HK-2 (cell line): ENCODE data around the gene WIPF2.
A peak's percentile ranks its signal among the peaks of the same experiment; 100 is the strongest.

Source experiments
- DNase-seq: peaks from one replicate; pipeline ENCODE4 v3.0.0-alpha.2; 2018; ENCODE audit not compliant: unreplicated experiment

Gene WIPF2

DNA sequence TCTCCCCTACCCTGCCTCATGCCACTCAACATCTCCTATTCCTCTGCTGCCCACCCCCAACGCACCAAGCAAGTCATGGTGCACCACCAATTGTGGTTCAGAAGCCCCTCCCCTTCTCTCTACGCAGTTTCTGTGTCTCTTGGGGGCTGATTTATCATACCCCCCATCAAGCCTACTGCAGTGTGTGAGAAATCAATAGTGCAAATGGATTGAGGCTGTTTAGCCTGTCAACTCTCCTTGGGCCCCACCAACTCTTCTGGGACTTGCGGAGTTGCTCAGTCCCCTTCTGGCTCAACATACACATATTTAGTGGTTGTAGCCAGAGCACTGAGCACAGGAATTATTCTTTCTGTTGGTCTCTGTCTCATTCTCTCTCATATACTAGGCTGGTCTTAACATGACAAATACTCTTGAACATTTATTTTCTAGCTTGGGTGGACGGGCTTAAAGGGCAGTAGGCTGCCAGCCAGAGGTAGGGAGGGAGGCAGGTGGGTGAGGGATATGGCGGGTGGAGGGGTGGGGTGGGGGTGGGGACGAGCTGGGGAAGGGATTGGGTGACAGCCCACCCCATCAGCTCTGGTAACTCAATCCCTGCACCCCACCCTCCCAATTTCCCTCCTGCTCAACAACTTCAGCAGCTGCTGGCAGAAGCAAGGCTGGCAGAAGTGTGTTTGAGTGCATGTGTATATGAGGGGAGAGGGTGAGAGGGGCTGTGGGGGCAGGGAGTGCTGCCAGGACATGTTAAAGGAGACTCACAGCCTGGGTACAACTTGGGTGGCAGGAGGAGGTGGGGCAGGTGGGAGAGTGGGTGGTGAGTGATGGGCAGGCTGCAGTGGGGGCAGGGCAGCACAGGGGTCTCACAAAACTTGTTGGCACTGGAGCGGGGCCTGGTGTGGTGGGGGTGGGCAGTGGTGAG, 94.8 kb downstream of the WIPF2 start:
- no peak for DNase-seq

DNA sequence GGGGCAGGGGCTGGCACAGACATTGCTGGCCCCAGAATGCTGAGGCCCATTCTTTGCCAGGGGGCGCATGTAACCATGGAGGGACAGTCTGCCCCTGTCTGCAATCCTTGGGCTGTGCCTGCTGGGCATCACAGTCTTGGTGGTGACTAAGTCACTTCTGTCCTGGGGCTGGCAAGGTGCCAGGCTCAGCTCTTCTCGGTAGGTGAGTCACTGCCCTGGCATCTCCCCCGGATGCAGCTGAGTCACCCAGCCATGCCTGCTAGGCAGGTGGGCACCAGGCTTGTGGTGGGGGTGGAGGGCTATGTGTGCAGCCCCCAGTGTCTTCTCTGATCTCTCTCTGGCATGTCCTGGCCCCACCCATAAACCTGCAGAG, 95.5 kb downstream of the WIPF2 start:
- DNase-seq, result peak; percentile 95

DNA sequence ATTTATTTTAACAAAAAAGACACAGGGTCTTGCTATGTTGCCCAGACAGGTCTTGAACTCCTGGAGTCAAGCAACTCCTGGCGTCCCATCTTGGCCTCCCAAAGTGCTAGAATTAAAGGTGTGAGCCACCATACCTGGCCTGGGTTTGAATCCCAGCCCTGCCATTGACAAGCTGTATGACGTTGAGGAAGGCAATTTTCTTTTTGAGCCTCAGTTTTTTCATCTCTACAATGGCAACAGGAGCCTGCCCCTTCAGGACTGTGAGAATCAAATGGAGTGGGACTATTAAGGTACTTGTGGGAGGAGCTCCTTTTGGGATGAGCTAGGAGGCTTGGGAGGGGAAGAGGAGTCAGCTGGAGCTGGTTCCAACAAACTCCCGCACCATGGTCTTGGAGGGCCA, 96.1 kb downstream of the WIPF2 start:
- no peak for DNase-seq

DNA sequence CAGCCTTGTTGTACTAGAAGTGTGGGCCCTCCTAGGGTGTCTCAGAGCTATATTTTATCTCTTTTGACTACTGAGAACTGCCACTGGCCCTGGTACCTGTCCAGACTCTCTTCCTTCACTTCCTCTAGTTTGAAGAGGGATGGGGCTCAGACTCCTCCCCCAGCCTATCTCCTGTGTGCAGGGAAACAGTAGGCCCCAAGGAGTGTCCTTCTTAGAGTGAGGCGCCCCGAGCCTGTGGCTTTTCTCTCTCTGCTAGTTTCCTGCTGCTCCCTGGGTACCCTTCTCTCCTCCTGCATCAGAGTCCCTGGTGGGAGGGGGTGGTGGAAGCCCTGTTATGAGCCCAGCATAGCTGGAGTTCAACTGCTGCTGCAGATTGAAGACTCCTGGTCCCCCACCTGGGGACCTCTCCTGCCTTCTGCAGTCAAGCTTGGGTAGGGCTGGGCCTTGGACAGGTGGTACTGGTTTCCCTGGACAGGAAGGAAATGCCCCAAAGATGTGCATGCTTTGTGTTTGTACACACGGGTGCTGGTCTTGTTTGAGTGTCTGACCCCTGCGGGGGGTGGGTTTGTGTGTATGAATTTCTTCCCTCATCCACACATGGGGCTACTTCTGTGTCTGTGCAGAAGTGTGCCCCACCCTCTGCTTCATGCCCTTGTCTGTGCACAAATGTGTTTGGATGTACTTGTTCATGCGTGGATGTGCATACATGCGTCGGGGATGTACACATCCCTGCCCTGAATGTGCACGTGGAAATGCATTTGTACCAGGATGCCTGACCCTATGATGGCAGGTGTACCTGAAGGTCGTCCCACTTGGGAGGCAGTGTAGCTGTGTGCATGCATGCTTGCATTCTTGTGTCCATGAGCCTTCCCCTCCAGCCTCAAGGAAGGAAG, 96.8 kb downstream of the WIPF2 start:
- DNase-seq, result no peak

DNA sequence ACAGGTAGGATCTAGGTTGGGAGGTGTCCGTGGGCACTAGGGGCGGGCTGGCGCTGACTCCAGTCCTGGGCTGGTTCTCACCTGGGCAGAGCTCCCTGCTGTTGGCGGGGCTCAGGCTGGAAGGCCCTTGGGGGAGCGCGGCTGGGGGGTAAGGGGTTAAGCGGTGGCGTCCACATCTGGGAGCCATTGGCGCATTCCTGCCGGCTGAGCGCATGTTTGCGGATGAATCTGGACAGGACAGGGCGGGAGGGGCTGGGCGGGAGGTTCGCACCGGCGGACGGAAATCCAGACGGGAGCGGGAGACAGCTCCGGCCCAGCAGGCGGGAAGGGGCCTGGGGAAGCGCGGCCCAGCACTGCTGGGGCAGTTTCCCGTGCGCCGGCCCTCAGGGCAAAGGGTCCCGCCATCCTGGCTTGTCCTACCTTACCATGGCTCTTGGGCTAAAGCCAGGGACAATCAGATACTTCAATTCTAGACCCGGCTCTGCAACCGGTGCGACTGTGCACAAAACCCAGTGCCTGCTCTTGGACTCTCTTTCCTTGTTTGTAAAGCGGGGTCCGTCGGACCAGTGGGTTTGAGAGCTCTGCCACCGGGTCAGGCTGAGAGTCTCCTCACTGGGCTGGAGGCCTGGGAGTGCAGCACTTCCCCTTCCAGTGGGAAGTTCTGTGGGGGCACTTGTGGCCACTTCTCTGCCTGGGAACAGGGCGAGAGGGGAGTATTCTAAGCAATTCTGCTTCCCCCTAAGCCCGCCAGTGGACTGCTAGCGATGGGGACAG, 97.7 kb downstream of the WIPF2 start:
- DNase-seq, result peak; percentile 76

DNA sequence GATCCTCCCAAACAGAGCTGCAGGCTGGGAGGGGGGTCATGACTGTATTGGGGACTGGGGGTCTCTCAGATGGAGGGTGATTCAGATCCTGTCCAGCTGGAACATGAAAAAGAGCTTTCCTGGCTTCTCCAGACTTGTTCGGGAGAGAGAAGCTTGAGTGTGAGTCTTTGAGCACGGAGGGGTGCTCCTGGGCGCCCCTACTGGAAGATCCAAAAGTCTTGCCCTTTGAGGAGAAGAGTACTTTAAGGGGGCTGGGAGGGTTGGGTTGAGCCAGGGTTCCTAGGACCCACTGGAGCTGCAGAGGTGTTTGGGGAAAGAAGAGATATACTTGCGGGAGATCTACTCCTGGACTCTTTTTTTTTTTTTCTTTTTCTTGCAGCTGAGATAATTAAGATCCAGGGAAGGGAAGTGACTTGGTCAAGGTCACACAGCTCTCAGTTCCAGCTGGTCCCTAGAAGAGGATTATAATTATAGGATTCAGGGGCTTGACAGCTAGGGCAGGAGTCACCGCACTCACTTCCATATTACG, 98.3 kb downstream of the WIPF2 start:
- peak; percentile 66 for DNase-seq

DNA sequence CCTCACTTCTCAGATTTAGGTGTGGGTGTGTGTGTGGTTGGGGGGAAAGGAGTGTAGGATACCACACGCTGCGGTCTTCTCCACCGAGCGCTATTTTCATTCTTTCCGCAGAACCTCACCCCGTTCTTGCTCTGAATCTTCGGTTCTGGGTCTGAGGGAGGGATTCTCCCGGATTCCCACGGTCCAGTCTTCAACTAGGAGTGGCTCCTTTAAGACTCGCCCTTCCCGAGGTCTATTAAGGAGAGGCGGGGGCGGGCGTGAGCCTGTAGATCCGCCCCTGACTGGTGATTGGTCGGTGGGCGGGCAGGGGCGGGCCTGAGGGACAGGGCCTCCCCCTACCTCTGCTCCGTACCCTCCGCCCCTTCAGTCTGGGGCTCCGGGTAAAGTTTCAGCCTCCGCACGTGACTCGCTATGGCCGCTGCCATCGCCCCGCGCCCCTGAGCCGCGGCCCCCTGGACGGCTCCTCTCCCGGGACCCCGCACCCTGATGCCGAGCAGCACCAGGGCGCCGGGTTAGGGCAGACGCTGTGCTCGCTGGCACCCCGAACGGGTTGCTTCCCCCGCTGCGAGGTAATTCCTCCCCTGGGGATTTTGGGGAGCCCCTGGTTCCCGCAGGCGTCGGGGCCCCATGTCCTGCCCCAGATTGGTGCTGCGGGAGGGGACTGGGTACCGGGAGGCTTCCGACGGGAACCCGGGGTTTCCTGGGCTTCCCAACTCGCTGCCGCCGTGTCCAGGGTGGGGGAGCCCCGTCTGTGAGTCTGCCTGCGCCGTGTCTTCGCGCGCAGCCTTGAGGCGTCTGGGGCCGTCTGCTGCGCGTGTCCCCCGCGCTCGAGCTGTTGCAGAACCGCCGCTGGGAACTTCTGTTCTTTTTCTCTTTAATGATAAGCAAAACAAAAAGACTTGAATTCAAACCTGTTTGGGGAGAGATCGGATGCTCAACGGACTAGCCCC, 99.1 kb downstream of the WIPF2 start:
- DNase-seq, result peak; percentile 90

DNA sequence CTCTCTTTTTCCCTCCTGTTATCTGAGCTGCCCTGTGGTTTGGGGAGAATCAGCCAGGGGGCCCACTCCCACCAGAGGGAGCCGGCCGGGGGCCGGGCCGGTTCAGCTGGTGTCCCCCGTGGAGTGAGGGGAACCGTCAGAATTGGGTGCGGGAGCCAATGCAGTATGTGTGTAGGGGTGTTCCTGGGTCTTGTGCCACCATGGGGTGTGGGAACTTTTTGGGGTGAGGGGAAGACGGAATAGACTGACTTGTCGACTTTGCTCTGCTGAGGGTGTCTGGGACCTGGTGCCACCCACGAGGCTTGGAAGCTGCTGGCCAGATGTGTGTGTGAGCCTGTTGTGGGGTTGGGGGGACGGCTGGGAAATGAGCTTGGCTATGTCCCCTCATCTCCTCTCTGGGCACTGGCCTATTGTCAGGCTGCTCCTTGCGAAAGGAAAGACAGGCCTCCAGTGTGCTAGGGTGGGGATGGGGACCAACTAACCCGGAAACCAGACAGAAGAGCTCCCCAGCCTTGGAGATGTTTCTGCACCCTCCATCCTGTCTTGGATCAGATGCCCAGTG, 99.8 kb downstream of the WIPF2 start:
- DNase-seq, result no peak

DNA sequence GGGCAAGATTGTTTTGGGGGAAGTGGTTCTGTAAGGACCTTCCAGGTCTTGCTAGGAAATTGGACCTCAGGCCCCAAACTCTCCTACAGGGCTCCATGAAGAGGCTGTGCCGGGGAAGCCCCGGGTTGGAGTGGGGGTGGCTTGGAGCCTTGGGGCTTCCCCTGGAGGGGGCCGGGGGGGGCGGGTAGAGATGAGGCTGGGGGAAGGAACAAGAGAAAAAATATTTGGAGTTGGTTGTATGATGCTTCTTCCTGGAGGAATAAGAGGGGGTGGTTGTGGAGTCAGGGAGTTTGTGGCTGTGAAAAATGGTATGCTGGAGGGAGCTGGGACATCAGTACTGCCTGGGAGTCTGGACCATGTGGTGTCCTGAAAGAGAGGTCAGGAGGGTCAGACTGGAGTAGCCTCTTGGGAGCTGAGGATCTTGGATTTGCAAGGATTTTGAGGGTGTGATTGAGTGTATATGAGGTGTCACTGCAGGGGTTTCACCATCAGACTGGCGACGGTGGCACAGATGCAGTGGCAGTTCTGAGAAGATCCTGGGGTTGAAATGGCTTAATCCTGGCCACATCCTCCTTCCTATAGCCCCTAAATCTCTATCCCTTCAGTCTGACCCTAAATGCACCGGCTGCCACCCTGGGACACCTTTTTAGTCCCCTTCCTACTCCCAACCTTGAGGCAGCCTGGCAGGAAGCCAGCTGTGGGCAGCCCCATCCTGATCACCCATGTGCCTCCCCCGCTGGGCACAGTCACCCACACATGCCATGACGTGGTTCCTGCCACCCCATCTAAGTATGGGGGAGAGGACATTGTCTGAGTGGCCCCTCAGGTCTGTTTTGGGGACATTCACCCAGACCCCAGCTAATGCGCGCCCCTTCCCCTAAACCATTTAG, 100.8 kb downstream of the WIPF2 start:
- DNase-seq, result no peak

DNA sequence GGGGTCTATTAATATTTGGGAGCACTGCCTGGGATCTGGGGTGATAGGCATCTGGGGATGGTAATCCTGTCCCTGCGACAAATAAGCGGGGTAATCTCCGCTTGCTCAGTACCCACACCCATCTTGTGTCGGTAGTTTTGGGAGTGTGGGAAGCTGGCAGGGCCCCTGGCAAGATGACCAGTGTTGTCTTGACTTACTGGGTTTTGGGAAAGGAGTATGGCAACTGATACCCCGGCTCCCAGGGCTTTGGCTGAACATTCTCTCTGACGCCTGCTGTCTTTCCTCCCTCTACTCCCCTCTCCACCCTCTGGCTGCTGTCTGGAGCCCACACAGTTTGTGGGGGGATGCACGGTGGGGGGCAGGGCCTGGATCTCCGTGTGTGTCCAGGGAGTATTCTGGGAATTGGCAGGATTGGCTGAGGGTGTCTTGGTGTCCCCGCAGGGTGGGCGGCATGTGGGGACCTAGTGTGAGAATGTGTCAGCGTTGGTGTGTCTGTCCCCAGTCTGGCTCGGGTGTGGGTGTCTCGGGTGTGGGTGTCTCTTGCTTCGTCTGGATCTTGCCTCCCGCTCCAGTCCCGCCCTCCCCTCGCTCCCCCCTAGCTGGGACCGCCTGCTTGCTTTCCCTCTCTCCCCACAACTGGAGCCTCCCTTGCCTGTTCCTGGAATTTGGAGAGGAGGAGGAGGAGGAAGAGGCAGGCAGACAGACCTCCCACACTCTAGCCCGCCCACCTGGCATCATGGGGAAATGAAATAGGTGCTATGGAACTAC, 101.8 kb downstream of the WIPF2 start:
- no peak for DNase-seq

DNA sequence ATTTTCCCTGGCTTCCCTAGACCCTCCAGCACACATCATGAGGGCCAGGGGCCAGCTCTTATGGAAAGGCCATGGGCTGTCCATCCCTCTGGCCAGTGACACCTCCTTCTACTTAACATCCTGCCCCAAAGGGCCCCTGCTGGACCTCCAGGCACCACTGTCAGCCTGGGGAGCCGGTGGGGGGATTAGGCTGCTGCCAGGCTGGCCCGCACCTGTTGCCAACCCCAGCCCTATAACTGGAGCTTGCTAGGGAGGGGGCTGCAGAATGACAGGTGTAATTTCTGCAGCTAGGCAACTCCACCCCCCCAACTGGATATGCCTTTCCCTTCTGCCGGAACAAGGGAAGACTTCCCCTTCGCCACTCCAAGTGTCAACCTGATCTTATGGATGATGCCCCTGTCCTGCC, 102.4 kb downstream of the WIPF2 start:
- DNase-seq, result no peak

DNA sequence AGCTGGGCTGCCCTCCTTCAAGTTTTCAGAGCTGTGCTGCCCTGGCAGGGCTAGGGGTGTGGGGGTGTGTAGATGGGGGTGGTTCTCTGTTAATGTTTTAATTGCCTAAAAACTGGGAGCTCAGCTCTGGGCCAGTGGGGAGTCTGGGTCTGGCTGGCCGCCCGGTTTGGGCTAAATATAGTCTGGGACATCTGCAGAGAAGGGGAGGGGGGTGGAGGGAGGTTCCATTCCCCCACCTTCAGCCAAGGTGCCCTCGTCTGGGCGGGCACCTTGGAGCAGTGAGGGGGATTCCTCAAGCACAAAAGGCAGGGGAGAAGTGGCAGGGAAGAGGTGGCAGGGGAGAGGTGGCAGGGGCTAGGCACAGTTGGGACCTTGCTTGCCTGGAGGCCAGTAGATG, 102.9 kb downstream of the WIPF2 start:
- DNase-seq, result no peak

DNA sequence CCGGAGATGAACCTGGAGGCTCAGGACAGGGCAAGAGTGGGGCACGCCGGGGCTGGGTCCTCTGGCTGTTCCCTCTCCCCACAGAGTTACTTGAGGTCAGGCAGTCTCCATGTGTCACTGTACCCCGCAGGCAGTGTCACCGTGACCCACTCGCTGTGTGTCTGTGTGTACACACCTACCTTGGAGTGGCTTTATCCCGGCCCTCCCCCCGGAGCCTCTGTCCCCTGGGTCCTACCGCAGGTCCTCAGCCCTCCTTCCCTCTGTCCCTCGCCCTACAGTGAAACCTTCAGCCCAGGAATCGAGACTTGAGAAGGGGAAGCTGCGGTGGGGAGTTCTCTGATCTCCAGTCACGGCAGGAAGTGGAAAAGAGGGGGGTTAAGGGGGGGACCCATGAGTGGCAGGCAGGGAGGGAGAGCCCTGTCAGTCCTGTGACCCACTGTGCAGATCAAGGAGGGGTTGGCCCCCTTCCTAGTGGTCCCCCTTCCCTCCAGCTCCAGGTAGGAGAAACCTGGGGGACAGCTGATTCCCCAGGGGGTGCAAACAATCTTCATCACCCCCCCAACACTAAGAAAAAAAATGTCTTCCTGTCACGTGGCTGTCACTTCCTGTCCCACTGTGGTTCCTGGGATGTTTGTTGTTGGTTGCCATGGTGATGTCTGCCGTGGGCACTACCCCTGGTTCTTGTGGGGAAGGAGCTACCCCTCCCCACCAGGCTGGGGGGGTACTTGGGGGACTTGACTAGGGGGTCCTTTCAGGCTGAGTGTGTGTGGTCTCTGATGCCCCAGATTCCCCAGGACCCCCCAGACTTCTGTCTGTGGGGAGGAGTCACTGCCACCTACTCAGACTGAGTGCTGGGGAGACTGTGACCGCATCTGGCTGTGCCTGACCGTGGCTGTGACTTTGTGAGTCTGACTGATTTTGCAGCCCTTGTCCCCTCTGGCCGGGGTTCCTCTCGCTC, 103.5 kb downstream of the WIPF2 start:
- peak; percentile 60 for DNase-seq

DNA sequence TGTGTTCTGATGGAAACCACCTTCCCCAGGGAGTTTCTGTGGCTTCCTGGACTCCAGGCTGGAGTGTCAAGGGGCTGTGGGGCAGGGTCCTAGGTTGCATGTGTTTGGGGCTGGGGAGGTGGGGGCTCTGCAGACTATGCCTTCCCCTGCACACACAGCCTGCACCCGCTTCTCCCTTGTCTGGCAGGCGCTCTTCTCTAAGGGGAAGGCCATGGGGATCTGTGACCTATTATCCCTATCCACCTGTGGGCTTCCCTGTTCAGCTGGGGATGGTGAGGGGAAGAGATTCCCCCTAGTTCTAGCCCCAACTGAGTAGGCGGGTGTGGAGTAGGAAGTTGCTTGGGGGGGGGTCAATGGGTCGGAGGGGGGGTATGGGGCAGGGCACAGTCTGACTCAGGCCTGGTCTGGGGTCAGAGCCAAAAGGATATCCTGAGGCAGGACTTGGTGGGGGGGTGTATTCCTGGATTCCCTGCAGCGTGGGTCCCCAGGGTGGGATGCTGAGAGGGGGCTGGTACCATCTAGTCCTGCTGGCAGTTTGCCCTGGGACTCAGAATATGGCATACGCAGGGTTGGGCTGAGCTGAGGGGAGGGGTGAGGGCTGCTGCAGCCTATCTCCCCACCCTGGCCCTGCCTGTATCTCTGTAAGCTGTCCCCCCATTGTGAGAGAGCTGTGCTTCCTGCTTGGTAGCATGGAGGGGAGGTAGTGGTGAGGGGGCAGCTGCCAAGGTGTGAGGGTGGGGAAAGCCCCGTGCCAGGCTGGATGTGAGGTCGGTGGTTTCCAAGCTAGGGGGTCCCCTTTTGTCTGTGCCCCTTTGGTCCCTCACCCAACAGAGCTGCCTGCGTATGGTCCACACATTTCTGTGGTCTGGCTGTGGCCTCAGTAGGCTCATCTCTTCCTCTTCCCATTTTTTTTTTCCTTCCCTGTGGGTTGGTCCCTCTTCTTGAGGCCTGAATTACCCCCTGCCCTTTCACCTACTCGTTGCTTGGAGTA, 104.6 kb downstream of the WIPF2 start:
- no peak for DNase-seq

DNA sequence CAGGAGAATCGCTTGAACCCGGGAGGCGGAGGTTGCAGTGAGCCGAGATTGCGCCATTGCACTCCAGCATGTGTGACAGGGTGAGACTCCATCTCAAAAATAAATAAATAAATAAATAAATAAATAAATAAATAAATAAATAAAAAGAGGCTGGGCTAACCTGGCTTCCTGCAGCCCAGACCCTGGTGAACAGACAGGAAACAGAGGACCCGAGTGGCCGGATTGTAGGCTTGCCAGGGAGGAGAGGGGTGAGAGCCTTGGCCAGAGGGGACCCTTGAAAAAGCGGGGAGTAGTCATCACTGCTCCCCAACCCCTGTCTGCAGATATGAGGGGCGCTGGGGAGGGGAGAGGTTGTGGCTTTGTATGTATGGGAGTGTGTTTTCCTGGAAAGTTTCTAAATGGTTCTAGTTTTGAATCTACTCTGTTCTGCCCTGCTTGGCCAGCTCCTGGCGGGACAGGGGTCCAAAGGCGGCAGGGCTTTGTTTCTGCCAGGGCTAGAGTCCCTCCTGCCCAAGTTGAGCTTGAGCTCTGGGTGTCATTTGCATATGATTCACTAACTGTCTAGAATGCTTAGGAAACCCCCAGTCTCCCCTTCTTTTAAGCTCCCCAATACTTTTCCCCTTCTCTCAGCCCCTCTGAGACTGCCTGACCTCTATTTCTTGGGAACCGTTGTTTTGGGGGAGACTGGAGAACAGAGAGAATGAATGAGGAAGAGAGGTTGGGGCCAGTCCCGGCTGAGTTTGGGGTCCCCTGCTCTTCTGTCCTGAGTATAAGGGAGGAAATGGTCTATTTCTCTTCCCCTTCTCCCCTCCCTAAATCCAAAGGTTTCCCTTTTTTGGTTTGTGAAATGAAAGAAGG, 106.3 kb downstream of the WIPF2 start:
- DNase-seq, result no peak
